H1 (cell line): ENCODE results near the gene UBE2M.

ENCODE experiments used
- NANOG ChIP-seq: IDR thresholded peaks from 2 replicates; pipeline ENCODE4 v1.6.1; 2011; ENCODE audit warnings: low read length, low read depth, mild to moderate bottlenecking, inconsistent platforms; ENCODE audit not compliant: insufficient read depth, poor library complexity, severe bottlenecking
- TF ChIP-seq, protein P1 (sequence below), 3 experiments: IDR thresholded peaks; 1 replicate in 2 of 3; 2 replicates in 1 of 3; pipeline versions ENCODE4 v1.5.1 to v1.6.1; 2011; ENCODE audit warnings: low read length in 3 of 3, mild to moderate bottlenecking in 3 of 3, inconsistent platforms in 2 of 3, low read depth in 1 of 3, moderate library complexity in 1 of 3; ENCODE audit not compliant: insufficient read depth in 1 of 3; ENCODE audit errors: control extremely low read depth in 1 of 3

GRCh38 chr19:58518256-58519086 is 39.9 kb downstream of the UBE2M start:
- TF ChIP-seq, protein P1, sequence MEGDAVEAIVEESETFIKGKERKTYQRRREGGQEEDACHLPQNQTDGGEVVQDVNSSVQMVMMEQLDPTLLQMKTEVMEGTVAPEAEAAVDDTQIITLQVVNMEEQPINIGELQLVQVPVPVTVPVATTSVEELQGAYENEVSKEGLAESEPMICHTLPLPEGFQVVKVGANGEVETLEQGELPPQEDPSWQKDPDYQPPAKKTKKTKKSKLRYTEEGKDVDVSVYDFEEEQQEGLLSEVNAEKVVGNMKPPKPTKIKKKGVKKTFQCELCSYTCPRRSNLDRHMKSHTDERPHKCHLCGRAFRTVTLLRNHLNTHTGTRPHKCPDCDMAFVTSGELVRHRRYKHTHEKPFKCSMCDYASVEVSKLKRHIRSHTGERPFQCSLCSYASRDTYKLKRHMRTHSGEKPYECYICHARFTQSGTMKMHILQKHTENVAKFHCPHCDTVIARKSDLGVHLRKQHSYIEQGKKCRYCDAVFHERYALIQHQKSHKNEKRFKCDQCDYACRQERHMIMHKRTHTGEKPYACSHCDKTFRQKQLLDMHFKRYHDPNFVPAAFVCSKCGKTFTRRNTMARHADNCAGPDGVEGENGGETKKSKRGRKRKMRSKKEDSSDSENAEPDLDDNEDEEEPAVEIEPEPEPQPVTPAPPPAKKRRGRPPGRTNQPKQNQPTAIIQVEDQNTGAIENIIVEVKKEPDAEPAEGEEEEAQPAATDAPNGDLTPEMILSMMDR (IDR thresholded peaks at IDR 0.05; ENCODE audit: control extremely low read depth in 1 of 3, insufficient read depth in 1 of 3, low read depth in 1 of 3, low read length in 3 of 3): no peak
- TF ChIP-seq NANOG: no peak
